ENCODE results near the gene PDP2. TPM values are rescaled to one million over a fixed set of nuclear protein-coding genes. Genes with fewer than 3 reads are reported as not detected.

Gene PDP2
- total and polyA plus RNA-seq, 2 of the 4 experiments (the other 2 are of a cell fraction): 5.3 to 16.8 TPM

GRCh38 chr16:66845791-66846221, 34.5 kb upstream of the PDP2 start:
- no peak overlapping the region for H2AFZ ChIP-seq (replicated peaks; ENCODE audit: low read length, poor library complexity)
- no peaks in the 10 kb centered on the region for H3K79me1 ChIP-seq (ENCODE audit: low read depth in 1 of 2, low read length in 2 of 2)

More at GRCh38 chr16:66845791-66846221, 34.5 kb upstream of the PDP2 start:
- H2BK5ac ChIP-seq (ENCODE audit: low read depth, low read length, poor library complexity, severe bottlenecking): no peak overlapping the region
- H4K91ac ChIP-seq (ENCODE audit: insufficient read depth, low read depth, low read length): no peak overlapping the region
- no peaks in the 10 kb centered on the region for H4K20me1 ChIP-seq (ENCODE audit: insufficient read depth, low read length)
- H3K18ac ChIP-seq (ENCODE audit: low read depth, low read length): no peak overlapping the region
- no TSS peak for BruUV-seq (replicated peaks)
- H4K8ac ChIP-seq (ENCODE audit: low read depth in 2 of 2, low read length in 2 of 2): no peak overlapping the region
- no peak for TF ChIP-seq RAD21 (IDR thresholded peaks at IDR 0.05; ENCODE audit: low read length)
- no peak for TF ChIP-seq NFE2L2 (IDR thresholded peaks at IDR 0.05; ENCODE audit: low read depth, low read length)
- H2BK15ac ChIP-seq (ENCODE audit: low read depth, low read length): no peak overlapping the region
- no peak overlapping the region for H3K4ac ChIP-seq (ENCODE audit: low read depth, low read length)
- H2BK120ac ChIP-seq (ENCODE audit: low read depth, low read length): no peak overlapping the region
- no peak overlapping the region for H2BK20ac ChIP-seq (ENCODE audit: low read depth, low read length)
- H3K4me1 ChIP-seq (ENCODE audit: control insufficient read depth, insufficient read depth, low read length): no peaks in the 10 kb centered on the region; the same call in 1 of the 2 replicates
- WGBS, 2 experiments (ENCODE audit: extremely low coverage in 2 of 2, insufficient read length in 1 of 2): 34% methylated on average over 8 of the region's 9 CpGs; no CpG with 5 or more reads in 1 of the 2 experiments
- DNase-seq (no peak), ATAC-seq (ENCODE audit: low read depth) (no peak)
- no peak overlapping the region for H3K4me3 ChIP-seq (ENCODE audit: insufficient read depth, low read depth, low read length)
- H3K9ac ChIP-seq (ENCODE audit: low read depth, low read length): no peak overlapping the region
- H3K23ac ChIP-seq (ENCODE audit: low read depth, low read length): no peak overlapping the region
- intact Hi-C loops (cut with micrococcal nuclease) (no loop called here), in situ Hi-C loops (cut with MboI; ENCODE audit: low sequenced_read_pairs) (no loop called here), dilution Hi-C loops (cut with HindIII; ENCODE audit: low sequenced_read_pairs, unreplicated experiment) (no loop called here)
- H3K27ac ChIP-seq (ENCODE audit: insufficient read depth, low read length): no peak overlapping the region
- ChIA-PET POLR2A (ENCODE audit: unreplicated experiment) (no interaction called here), CTCF (interaction anchor here (0.6 to 1.6 kb wide), 2 partner anchors 15 to 1744 kb away, joined by 3 to 8 read pairs; partner anchors contain the start of gene NAE1)
- H3K9me3 ChIP-seq (ENCODE audit: control insufficient read depth, insufficient read depth, low read length): no peaks in the 10 kb centered on the region
- no peak overlapping the region for H3K4me2 ChIP-seq (ENCODE audit: low read depth, low read length)
- H3K9me1 ChIP-seq (ENCODE audit: insufficient read depth, low read length): 0 out of 2 replicates have a peak, but pooled peaks cover 3% of the 10 kb centered on the region
- H2AK5ac ChIP-seq (ENCODE audit: low read depth, low read length): no peak overlapping the region
- no peak overlapping the region for H2AK9ac ChIP-seq (replicated peaks; ENCODE audit: low read depth, low read length, poor library complexity)
- H3K14ac ChIP-seq (replicated peaks; ENCODE audit: low read depth, low read length): no peak overlapping the region
- no peaks in the 10 kb centered on the region for H3K36me3 ChIP-seq (ENCODE audit: control insufficient read depth, insufficient read depth, low read length)
- H3K27me3 ChIP-seq (ENCODE audit: control insufficient read depth, insufficient read depth, low read length): peaks cover 86% of the 10 kb centered on the region
- H3K56ac ChIP-seq (ENCODE audit: extremely low read depth, insufficient read depth, low read length): no peak overlapping the region
- no peak overlapping the region for H4K5ac ChIP-seq (ENCODE audit: low read depth, low read length)
